NOMO-1 treated with DMSO at 0.1 percent for 48 hours (cell line): ENCODE measurements around the gene PTPRN2.

Experiments used
- DNase-seq: peaks from one replicate; lab custom pipeline; 2025; ENCODE audit not compliant: unreplicated experiment; lab: John Stamatoyannopoulos, UW

The PTPRN2 gene

GRCh38 chr7:157866336-157866924 lies 721.2 kb downstream of the PTPRN2 start:
- no peak for DNase-seq

GRCh38 chr7:157865351-157866165 lies 722.1 kb downstream of the PTPRN2 start:
- no peak for DNase-seq

GRCh38 chr7:157864911-157865310 lies 722.7 kb downstream of the PTPRN2 start:
- DNase-seq, result no peak

- no peak for DNase-seq
Measured at GRCh38 chr7:157863906-157864810, 723.5 kb downstream of the PTPRN2 start.

GRCh38 chr7:157863176-157863575 lies 724.4 kb downstream of the PTPRN2 start:
- DNase-seq, result no peak

- DNase-seq, result no peak
Measured at GRCh38 chr7:157862731-157863130, 724.9 kb downstream of the PTPRN2 start.

GRCh38 chr7:157861551-157861950 lies 726.1 kb downstream of the PTPRN2 start:
- no peak for DNase-seq

GRCh38 chr7:157861031-157861491 lies 726.6 kb downstream of the PTPRN2 start:
- no peak for DNase-seq

GRCh38 chr7:157860406-157860805 lies 727.2 kb downstream of the PTPRN2 start:
- no peak for DNase-seq

GRCh38 chr7:157859915-157860314 lies 727.7 kb downstream of the PTPRN2 start:
- no peak for DNase-seq

GRCh38 chr7:157857578-157858075 lies 730.0 kb downstream of the PTPRN2 start:
- DNase-seq, result no peak

- DNase-seq, result no peak
Measured at GRCh38 chr7:157856873-157857577, 730.6 kb downstream of the PTPRN2 start.

GRCh38 chr7:157855452-157856213 lies 732.0 kb downstream of the PTPRN2 start:
- peak; percentile 11 for DNase-seq

- DNase-seq, result no peak
Measured at GRCh38 chr7:157855016-157855415, 732.6 kb downstream of the PTPRN2 start.

GRCh38 chr7:157854066-157854891 lies 733.3 kb downstream of the PTPRN2 start:
- peak; percentile 89 for DNase-seq

- no peak for DNase-seq
Measured at GRCh38 chr7:157853789-157854065, 733.9 kb downstream of the PTPRN2 start.

- no peak for DNase-seq
Measured at GRCh38 chr7:157853076-157853788, 734.4 kb downstream of the PTPRN2 start.

- peak; percentile 76 for DNase-seq
Measured at GRCh38 chr7:157851501-157852067, 736.0 kb downstream of the PTPRN2 start.
